ENCODE results near the gene ZSWIM7. TPM values are rescaled to one million over a fixed set of nuclear protein-coding genes. Genes with fewer than 3 reads are reported as not detected.
A peak's percentile ranks its signal among the peaks of the same experiment; 100 is the strongest.
"Not testable (repeated sequence)": the region's sequence is repeated elsewhere in the genome, so short reads cannot be mapped to it uniquely, and the experiment has no call there.

ZSWIM7 gene
- total RNA-seq, 2 donors from 2014 or later = 22.4 to 23.5 TPM

- ATAC-seq (peak; percentile 22), DNase-seq (no peak)
- intact Hi-C loops (cut with DNase I, micrococcal nuclease) = no loop called here
Measured at GRCh38 chr17:16002708-16003260, 3.3 kb upstream of the ZSWIM7 start.

GRCh38 chr17:16001226-16001897 lies 1.9 kb upstream of the ZSWIM7 start:
- intact Hi-C loops (cut with DNase I, micrococcal nuclease) = no loop called here
- ATAC-seq (no peak), DNase-seq (no peak)

GRCh38 chr17:15999974-16000827 lies 697 bp upstream of the ZSWIM7 start:
- DNase-seq = no peak
- intact Hi-C loops (cut with DNase I, micrococcal nuclease) = loop anchor here in 1 of 2 donors (10.0 kb wide), 2 partner anchors 55 to 165 kb away; partner anchors contain the start of gene ADORA2B
- peak; percentile 54 for ATAC-seq

GRCh38 chr17:15998031-15998562 lies 1.4 kb downstream of the ZSWIM7 start:
- intact Hi-C loops (cut with DNase I, micrococcal nuclease) = loop anchor here in 1 of 2 donors (10.0 kb wide), 2 partner anchors 53 to 163 kb away; partner anchors contain the start of gene ADORA2B
- DNase-seq (no peak), ATAC-seq (no peak)

- no peak for ATAC-seq
- intact Hi-C loops (cut with DNase I, micrococcal nuclease) = loop anchor here in 1 of 2 donors (10.0 kb wide), 2 partner anchors 52 to 162 kb away; partner anchors contain the start of gene ADORA2B
- DNase-seq = no peak
Measured at GRCh38 chr17:15996322-15996721, 3.2 kb downstream of the ZSWIM7 start.

GRCh38 chr17:15981646-15982580 lies 17.6 kb downstream of the ZSWIM7 start:
- ATAC-seq (peak; percentile 16), DNase-seq (no peak)
- intact Hi-C loops (cut with DNase I, micrococcal nuclease) = no loop called here

GRCh38 chr17:15981208-15981607 lies 18.3 kb downstream of the ZSWIM7 start:
- ATAC-seq = peak; percentile 88
- DNase-seq = no peak
- intact Hi-C loops (cut with DNase I, micrococcal nuclease) = no loop called here

GRCh38 chr17:15979013-15979412 lies 20.5 kb downstream of the ZSWIM7 start:
- intact Hi-C loops (cut with DNase I, micrococcal nuclease); DNase-seq; ATAC-seq: not testable (repeated sequence)

- intact Hi-C loops (cut with DNase I, micrococcal nuclease) = no loop called here
- no peak for ATAC-seq
- no peak for DNase-seq
Measured at GRCh38 chr17:15978606-15979005, 20.9 kb downstream of the ZSWIM7 start.

GRCh38 chr17:15977894-15978293 lies 21.6 kb downstream of the ZSWIM7 start:
- no peak for ATAC-seq

GRCh38 chr17:15973834-15974233 lies 25.7 kb downstream of the ZSWIM7 start:
- ATAC-seq (no peak), DNase-seq (no peak)
- intact Hi-C loops (cut with DNase I, micrococcal nuclease) = no loop called here

More at GRCh38 chr17:15977894-15978293, 21.6 kb downstream of the ZSWIM7 start:
- no peak for DNase-seq
- intact Hi-C loops (cut with DNase I, micrococcal nuclease) = no loop called here

- intact Hi-C loops (cut with DNase I, micrococcal nuclease) = no loop called here
- no peak for ATAC-seq
- no peak for DNase-seq
Measured at GRCh38 chr17:15973016-15973415, 26.5 kb downstream of the ZSWIM7 start.

- intact Hi-C loops (cut with DNase I, micrococcal nuclease) = no loop called here
- ATAC-seq (no peak), DNase-seq (no peak)
Measured at GRCh38 chr17:15972497-15972951, 27.0 kb downstream of the ZSWIM7 start.

GRCh38 chr17:15971882-15972281 lies 27.6 kb downstream of the ZSWIM7 start:
- no peak for DNase-seq
- ATAC-seq = no peak
- intact Hi-C loops (cut with DNase I, micrococcal nuclease) = no loop called here

- no peak for DNase-seq
- intact Hi-C loops (cut with DNase I, micrococcal nuclease) = no loop called here
- ATAC-seq = no peak
Measured at GRCh38 chr17:15971098-15971678, 28.3 kb downstream of the ZSWIM7 start.

GRCh38 chr17:15970500-15970899 lies 29.0 kb downstream of the ZSWIM7 start:
- intact Hi-C loops (cut with DNase I, micrococcal nuclease) = no loop called here
- ATAC-seq = no peak
- no peak for DNase-seq

- intact Hi-C loops (cut with DNase I, micrococcal nuclease) = no loop called here
- DNase-seq (no peak), ATAC-seq (no peak)
Measured at GRCh38 chr17:15969463-15969862, 30.0 kb downstream of the ZSWIM7 start.

Measured in left colon (tissue), 2 donors.